ENCODE data around the gene CPB2.

Gene CPB2

GRCh38 chr13:46088821-46089562 is 15.8 kb downstream of the CPB2 start:
- H3K4me3 ChIP-seq (ENCODE audit: low read depth, low read length, poor library complexity, severe bottlenecking): no peak overlapping the region
- no peaks in the 10 kb centered on the region for H3K79me2 ChIP-seq (ENCODE audit: insufficient read depth, low read length)
- H3K4me1 ChIP-seq (ENCODE audit: insufficient read depth, low read length, severe bottlenecking): no peaks in the 10 kb centered on the region
- no peak overlapping the region for H3K4me2 ChIP-seq (ENCODE audit: low read length)
- no peaks in the 10 kb centered on the region for H3K9me3 ChIP-seq (ENCODE audit: low read length)
- peaks cover 6% of the 10 kb centered on the region; the same call in 1 of the 2 replicates for H3K27me3 ChIP-seq (ENCODE audit: insufficient read depth, low read length)
- H3K9me2 ChIP-seq (ENCODE audit: low read depth, low read length): no peaks in the 10 kb centered on the region
- H3K9ac ChIP-seq (ENCODE audit: low read length): no peak overlapping the region
- H3K27ac ChIP-seq (ENCODE audit: low read depth, low read length, poor library complexity, severe bottlenecking): no peak overlapping the region
- H3K36me3 ChIP-seq (ENCODE audit: insufficient read depth, low read length): no peaks in the 10 kb centered on the region
- H2AFZ ChIP-seq (ENCODE audit: low read length): no peak overlapping the region
- no peaks in the 10 kb centered on the region for H3F3A ChIP-seq (ENCODE audit: insufficient read depth, low read length)
- TF ChIP-seq CTCF (IDR thresholded peaks at IDR 0.05; ENCODE audit: low read length): no peak
- no peak for TF ChIP-seq EZH2 (IDR thresholded peaks at IDR 0.05; ENCODE audit: borderline replicate concordance, low read length)
- no peaks in the 10 kb centered on the region for H4K20me1 ChIP-seq (ENCODE audit: insufficient read depth, low read length)

- no peak overlapping the region for H3K27ac ChIP-seq (ENCODE audit: low read depth, low read length, poor library complexity, severe bottlenecking)
- H3K36me3 ChIP-seq (ENCODE audit: insufficient read depth, low read length): no peaks in the 10 kb centered on the region
- no peaks in the 10 kb centered on the region for H3K4me1 ChIP-seq (ENCODE audit: insufficient read depth, low read length, severe bottlenecking)
- TF ChIP-seq CTCF (IDR thresholded peaks at IDR 0.05; ENCODE audit: low read length) (no peak), EZH2 (IDR thresholded peaks at IDR 0.05; ENCODE audit: borderline replicate concordance, low read length) (no peak)
- no peaks in the 10 kb centered on the region for H3K9me2 ChIP-seq (ENCODE audit: low read depth, low read length)
- H3K79me2 ChIP-seq (ENCODE audit: insufficient read depth, low read length): no peaks in the 10 kb centered on the region
- H3K4me2 ChIP-seq (ENCODE audit: low read length): no peak overlapping the region
- no peaks in the 10 kb centered on the region for H3K9me3 ChIP-seq (ENCODE audit: low read length)
- no peak overlapping the region for H2AFZ ChIP-seq (ENCODE audit: low read length)
- H3K27me3 ChIP-seq (ENCODE audit: insufficient read depth, low read length): peaks cover 6% of the 10 kb centered on the region; the same call in 1 of the 2 replicates
- H4K20me1 ChIP-seq (ENCODE audit: insufficient read depth, low read length): no peaks in the 10 kb centered on the region
- H3K9ac ChIP-seq (ENCODE audit: low read length): no peak overlapping the region
- no peak overlapping the region for H3K4me3 ChIP-seq (ENCODE audit: low read depth, low read length, poor library complexity, severe bottlenecking)
- no peaks in the 10 kb centered on the region for H3F3A ChIP-seq (ENCODE audit: insufficient read depth, low read length)
These were observed 17.4 kb downstream of the CPB2 start for GRCh38 chr13:46087481-46087880.

GRCh38 chr13:46086985-46087384 is 17.8 kb downstream of the CPB2 start:
- H3K4me3 ChIP-seq (ENCODE audit: low read depth, low read length, poor library complexity, severe bottlenecking): no peak overlapping the region
- no peaks in the 10 kb centered on the region for H3K79me2 ChIP-seq (ENCODE audit: insufficient read depth, low read length)
- peaks cover 6% of the 10 kb centered on the region; the same call in 1 of the 2 replicates for H3K27me3 ChIP-seq (ENCODE audit: insufficient read depth, low read length)
- no peak overlapping the region for H3K27ac ChIP-seq (ENCODE audit: low read depth, low read length, poor library complexity, severe bottlenecking)
- no peak overlapping the region for H2AFZ ChIP-seq (ENCODE audit: low read length)
- no peaks in the 10 kb centered on the region for H3K9me3 ChIP-seq (ENCODE audit: low read length)
- TF ChIP-seq EZH2 (IDR thresholded peaks at IDR 0.05; ENCODE audit: borderline replicate concordance, low read length) (no peak), CTCF (IDR thresholded peaks at IDR 0.05; ENCODE audit: low read length) (no peak)
- H3K36me3 ChIP-seq (ENCODE audit: insufficient read depth, low read length): no peaks in the 10 kb centered on the region
- no peaks in the 10 kb centered on the region for H3K4me1 ChIP-seq (ENCODE audit: insufficient read depth, low read length, severe bottlenecking)
- no peak overlapping the region for H3K4me2 ChIP-seq (ENCODE audit: low read length)
- no peak overlapping the region for H3K9ac ChIP-seq (ENCODE audit: low read length)
- H4K20me1 ChIP-seq (ENCODE audit: insufficient read depth, low read length): no peaks in the 10 kb centered on the region
- no peaks in the 10 kb centered on the region for H3F3A ChIP-seq (ENCODE audit: insufficient read depth, low read length)
- H3K9me2 ChIP-seq (ENCODE audit: low read depth, low read length): no peaks in the 10 kb centered on the region

Measured in OCI-LY1 (cell line).